ENCODE data around the gene SIRT3. TPM values are rescaled to one million over a fixed set of nuclear protein-coding genes. Genes with fewer than 3 reads are reported as not detected.

Gene SIRT3
- total RNA-seq, 1 donor from 2014 or later: 17.6 TPM

GRCh38 chr11:279966-280705 is 44.0 kb upstream of the SIRT3 start:
- no peaks in the 10 kb centered on the region for H3K9me3 ChIP-seq
- peaks cover 42% of the 10 kb centered on the region for H3K4me1 ChIP-seq
- intact Hi-C loops (cut with DNase I): no loop called here
- ATAC-seq (peak; percentile 16 to 51), DNase-seq (peak; percentile 60)
- H3K27me3 ChIP-seq (ENCODE audit: low read depth): peaks cover 68% of the 10 kb centered on the region
- H3K27ac ChIP-seq: no peak overlapping the region
- H3K4me3 ChIP-seq: peak overlapping the region; percentile 46
- no peak for TF ChIP-seq CTCF (IDR thresholded peaks at IDR 0.05)
- H3K36me3 ChIP-seq: no peaks in the 10 kb centered on the region

- H3K27ac ChIP-seq: peak overlapping the region; percentile 11
- TF ChIP-seq CTCF (IDR thresholded peaks at IDR 0.05): no peak
- H3K4me3 ChIP-seq: peak overlapping the region; percentile 46
- H3K4me1 ChIP-seq: peaks cover 42% of the 10 kb centered on the region
- peak; percentile 61 for DNase-seq
- no peaks in the 10 kb centered on the region for H3K36me3 ChIP-seq
- no peaks in the 10 kb centered on the region for H3K9me3 ChIP-seq
- intact Hi-C loops (cut with DNase I): no loop called here
- peaks cover 63% of the 10 kb centered on the region for H3K27me3 ChIP-seq (ENCODE audit: low read depth)
- peak; percentile 42 to 47 for ATAC-seq
These were observed 43.2 kb upstream of the SIRT3 start for GRCh38 chr11:279040-279965.

- H3K9me3 ChIP-seq: no peaks in the 10 kb centered on the region
- no peak within 1 kb of the TSS for H3K27ac ChIP-seq
- H3K4me1 ChIP-seq: peaks cover 42% of the 10 kb centered on the region
- no peak for DNase-seq
- intact Hi-C loops (cut with DNase I): no loop called here
- peak in 1 of 2 donors; percentile 10 for ATAC-seq
- no peak for TF ChIP-seq CTCF (IDR thresholded peaks at IDR 0.05)
- no peaks in the 10 kb centered on the region for H3K36me3 ChIP-seq
- peak within 1 kb of the TSS; percentile 46 for H3K4me3 ChIP-seq
- peaks cover 53% of the 10 kb centered on the region for H3K27me3 ChIP-seq (ENCODE audit: low read depth)
These were observed 42.1 kb upstream of the SIRT3 start, which contains the start of gene NLRP6 for GRCh38 chr11:278001-278951. Gene NLRP6 (plus strand): TSS chr11:278407. CDS start chr11:278570, 163 bp downstream.

GRCh38 chr11:276219-276618 is 40.1 kb upstream of the SIRT3 start:
- no peak overlapping the region for H3K4me3 ChIP-seq
- intact Hi-C loops (cut with DNase I): no loop called here
- H3K9me3 ChIP-seq: no peaks in the 10 kb centered on the region
- TF ChIP-seq CTCF (IDR thresholded peaks at IDR 0.05): no peak
- H3K27me3 ChIP-seq (ENCODE audit: low read depth): peaks cover 32% of the 10 kb centered on the region
- DNase-seq: no peak
- H3K4me1 ChIP-seq: peaks cover 33% of the 10 kb centered on the region
- no peaks in the 10 kb centered on the region for H3K36me3 ChIP-seq
- ATAC-seq: no peak
- H3K27ac ChIP-seq: no peak overlapping the region

- no peak overlapping the region for H3K27ac ChIP-seq
- ATAC-seq (no peak), DNase-seq (no peak)
- no peak for TF ChIP-seq CTCF (IDR thresholded peaks at IDR 0.05)
- H3K27me3 ChIP-seq (ENCODE audit: low read depth): no peaks in the 10 kb centered on the region
- no peak overlapping the region for H3K4me3 ChIP-seq
- peaks cover 11% of the 10 kb centered on the region for H3K4me1 ChIP-seq
- no peaks in the 10 kb centered on the region for H3K36me3 ChIP-seq
- H3K9me3 ChIP-seq: no peaks in the 10 kb centered on the region
- intact Hi-C loops (cut with DNase I): no loop called here
These were observed 36.7 kb upstream of the SIRT3 start for GRCh38 chr11:272931-273198.

All from lower lobe of right lung (tissue), 2 donors.